ENCODE measurements around the gene KRTAP5-8. TPM values are rescaled to one million over a fixed set of nuclear protein-coding genes. Genes with fewer than 3 reads are reported as not detected.

The KRTAP5-8 gene
- total RNA-seq, 2 donors from 2014 or later, result not detected

Other genes with a start within 250 kb of the KRTAP5-8 start
- 10 to 100 TPM; 14.9 to 15.5 TPM for gene DHCR7, start 89.6 kb upstream of the KRTAP5-8 start, total RNA-seq
- gene NADSYN1, start 84.8 kb upstream of the KRTAP5-8 start, total RNA-seq, result 10 to 100 TPM; 38.7 to 48.1 TPM
- gene KRTAP5-7, start 10.8 kb upstream of the KRTAP5-8 start, total RNA-seq, result under 1 TPM in 1 of 2 donors, not detected in 1; 0.24 TPM
- gene KRTAP5-9, start 10.4 kb downstream of the KRTAP5-8 start, total RNA-seq, result under 1 TPM; 0.19 to 0.37 TPM
- gene KRTAP5-10, start 27.5 kb downstream of the KRTAP5-8 start, total RNA-seq, result not detected
- not detected for gene KRTAP5-11, start 44.9 kb downstream of the KRTAP5-8 start, total RNA-seq